DMS153 (cell line): ENCODE measurements around the gene LENG9.
A peak's percentile ranks its signal among the peaks of the same experiment; 100 is the strongest.
"Not testable (repeated sequence)": the region's sequence is repeated elsewhere in the genome, so short reads cannot be mapped to it uniquely, and the experiment has no call there.

Experiments used
- DNase-seq: peaks from one replicate; lab custom pipeline; 2025; lab: John Stamatoyannopoulos, UW

LENG9 gene

GRCh38 chr19:54478677-54479266, 15.2 kb upstream of the LENG9 start:
- no peak for DNase-seq

DNA sequence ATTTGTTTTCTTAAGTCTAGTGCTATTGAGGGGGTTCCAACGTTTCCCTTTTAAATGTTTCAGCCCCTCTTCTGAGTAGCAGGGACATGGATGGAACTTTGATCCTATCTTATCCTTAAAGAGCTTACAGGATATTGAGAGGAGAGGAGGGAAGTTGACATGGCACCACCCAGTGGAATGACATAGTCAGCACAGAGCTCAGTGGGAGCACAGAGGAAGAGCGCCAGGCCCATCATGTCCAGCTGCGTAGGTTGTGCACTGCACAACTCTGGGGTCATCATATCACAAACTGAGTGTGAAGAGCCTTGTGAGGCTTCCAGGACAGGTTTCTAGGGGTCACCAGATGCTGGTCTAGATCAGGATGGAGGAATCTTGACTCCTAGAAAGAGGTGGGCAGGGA, 14.1 kb upstream of the LENG9 start:
- no peak for DNase-seq

- DNase-seq = no peak
Measured at GRCh38 chr19:54475706-54476105, 12.1 kb upstream of the LENG9 start.

DNA sequence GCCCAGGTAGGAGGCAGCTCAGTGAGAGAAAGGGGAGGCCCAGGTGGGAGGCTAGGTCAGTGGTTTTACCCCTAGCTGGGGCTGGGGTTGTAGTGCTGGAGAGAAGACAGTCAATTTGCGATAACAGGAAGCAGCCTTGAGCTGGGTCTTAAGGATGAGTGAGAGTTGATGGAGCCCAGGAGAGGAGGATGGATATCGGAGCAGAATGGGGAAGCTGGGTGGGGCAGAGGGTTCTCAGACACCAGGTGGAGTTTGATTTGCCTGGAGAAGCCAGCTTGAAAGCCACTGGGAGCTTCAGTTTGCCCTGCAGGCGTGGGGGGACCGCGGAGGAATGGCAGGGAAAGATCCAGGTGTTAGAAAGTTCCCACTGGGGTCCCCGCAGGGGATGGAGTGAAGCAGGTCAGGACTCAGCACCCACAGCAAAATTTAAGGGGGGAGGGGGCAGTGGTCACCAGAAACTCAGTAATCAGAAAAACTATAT, 10.4 kb upstream of the LENG9 start:
- DNase-seq = no peak

DNA sequence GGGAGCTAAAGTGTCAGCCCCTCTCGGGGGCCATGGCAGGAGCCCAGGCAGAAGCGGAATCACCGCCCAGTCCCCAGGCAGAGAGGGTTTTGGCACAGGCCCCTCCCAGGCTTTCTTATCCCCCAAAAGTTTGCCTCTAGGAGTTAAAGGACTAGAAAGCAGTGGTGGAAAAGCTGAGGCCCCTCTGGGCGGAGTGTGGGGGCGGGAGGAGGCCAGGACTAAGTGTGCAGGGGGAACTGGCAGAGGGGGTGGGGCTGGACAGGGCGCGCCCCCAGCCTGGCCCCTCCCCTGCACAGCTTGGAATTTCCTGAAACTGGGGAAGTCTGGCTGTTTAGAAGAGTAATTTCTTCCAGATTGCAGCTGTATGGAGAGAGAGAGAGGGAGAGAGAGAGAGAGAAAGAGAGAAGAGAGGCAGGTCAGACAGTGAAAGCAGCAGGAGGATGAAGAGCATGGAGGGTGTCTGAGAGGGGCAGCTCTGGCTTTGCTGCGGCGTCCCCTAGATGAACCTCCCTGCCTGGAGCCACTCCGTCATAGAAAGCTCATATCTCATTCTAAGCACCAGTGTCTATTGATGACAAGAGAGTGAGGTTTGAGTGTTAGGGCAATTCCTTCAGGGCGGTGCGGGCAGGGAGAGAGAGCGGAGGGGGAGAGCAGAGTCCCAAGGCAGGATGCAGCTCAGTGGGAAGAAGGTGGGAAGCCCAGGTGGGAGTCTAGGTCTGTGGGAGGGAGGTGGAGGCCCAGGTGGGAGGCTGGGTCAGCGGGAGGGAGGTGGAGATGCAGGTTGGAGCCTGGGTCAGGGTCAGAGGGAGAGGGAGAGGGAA, 9.7 kb upstream of the LENG9 start, which contains the start of gene CDC42EP5:
CDC42EP5 (minus strand) TSS at position 226 of the 821 bp plus-strand sequence. CDS start 7,749 bp downstream, outside the sequence.
- DNase-seq = peak; percentile 13

DNA sequence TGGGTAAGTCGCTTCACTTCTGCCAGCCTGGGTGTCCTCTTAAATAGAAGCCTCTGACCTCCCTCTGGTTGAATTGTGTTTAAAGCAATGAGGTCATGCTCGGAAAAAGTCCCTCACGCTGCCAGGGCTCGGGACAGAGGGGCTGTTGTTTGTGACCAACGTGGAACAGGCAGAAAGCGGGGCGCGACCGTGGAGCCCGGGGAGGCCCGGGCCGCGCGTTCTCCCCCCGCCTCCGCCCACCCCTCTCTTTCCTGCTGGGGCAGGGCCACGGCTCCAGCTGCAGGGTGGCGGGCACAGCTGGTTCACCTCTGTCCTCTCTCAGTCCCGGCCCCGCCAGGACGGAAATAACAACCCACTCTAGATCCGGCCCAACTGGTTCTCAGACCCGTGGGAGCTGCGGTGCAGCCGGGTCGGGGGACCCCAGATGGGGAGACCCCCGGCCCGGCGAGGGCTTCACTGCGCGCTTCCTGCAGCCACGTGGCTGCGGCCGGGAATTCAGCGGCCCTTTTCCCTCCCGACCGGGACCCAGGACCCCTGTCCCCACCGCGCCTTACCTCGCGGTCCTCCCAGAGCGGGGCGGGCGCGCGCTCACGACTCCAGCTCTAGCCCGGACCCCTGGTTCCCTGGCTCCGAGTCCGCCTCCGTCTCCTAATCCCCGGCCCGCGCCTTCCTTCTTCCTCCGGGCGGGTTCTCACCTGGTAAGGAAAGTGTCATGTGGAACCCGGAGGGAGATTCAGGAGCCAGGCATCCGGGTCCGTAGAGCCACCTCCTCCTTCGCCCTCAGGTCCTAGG, 7.6 kb upstream of the LENG9 start:
- DNase-seq = no peak

- DNase-seq = no peak
Measured at GRCh38 chr19:54470276-54470887, 6.8 kb upstream of the LENG9 start.

DNA sequence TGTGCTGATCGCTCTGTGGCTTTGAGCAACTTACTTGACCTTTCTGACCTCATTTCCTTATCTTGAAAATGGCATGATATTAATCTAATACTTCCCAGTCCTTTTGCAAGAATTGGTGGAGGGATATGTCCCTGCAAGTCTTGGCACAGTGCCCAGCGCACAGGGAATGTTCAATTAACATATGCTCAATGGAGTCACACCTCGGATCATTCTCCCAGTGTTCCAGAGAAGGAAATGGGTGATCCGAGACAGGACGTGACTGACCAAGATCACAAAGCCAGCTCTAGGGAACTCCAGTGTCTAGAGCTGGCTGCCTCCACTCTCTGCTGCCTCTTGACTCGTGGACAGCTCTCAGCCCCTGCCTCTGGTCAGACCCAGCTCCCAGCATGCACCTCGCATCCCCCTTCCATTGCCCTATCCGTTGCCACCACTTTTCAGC, 5.9 kb upstream of the LENG9 start:
- no peak for DNase-seq

- not testable (repeated sequence) for DNase-seq
Measured at GRCh38 chr19:54466110-54466480, 2.5 kb upstream of the LENG9 start.

DNA sequence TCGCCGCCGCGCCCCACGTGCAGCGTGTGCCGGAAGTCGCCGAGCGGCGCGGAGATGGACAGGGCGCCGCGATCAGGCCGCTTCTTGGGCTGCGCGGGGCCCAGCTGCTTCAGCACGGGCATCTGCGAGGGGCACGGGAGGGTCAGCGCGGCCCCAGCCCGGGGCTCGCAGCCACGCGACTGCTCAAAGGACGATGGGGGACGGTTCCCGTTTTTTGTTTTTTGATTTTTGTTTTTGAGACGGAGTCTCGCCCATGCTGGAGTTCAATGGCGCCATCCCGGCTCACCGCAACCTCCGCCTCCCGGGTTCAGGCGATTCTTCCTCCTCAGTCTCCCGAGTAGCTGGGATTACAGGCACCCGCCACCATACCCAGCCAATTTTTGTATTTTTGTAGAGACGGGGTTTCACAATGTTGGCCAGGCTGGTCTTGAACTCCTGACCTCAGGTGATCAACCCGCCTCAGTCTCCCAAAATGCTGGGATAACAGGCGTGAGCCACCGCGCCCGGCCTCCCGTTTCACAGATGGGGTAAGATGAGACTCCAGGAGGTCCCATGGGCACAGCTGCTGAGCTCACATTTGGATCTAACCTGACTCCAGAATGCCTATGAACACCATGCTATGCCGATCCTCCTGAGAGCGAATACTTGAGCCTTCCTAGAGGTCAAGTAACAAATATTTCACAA, 2.0 kb upstream of the LENG9 start:
- DNase-seq = no peak

DNA sequence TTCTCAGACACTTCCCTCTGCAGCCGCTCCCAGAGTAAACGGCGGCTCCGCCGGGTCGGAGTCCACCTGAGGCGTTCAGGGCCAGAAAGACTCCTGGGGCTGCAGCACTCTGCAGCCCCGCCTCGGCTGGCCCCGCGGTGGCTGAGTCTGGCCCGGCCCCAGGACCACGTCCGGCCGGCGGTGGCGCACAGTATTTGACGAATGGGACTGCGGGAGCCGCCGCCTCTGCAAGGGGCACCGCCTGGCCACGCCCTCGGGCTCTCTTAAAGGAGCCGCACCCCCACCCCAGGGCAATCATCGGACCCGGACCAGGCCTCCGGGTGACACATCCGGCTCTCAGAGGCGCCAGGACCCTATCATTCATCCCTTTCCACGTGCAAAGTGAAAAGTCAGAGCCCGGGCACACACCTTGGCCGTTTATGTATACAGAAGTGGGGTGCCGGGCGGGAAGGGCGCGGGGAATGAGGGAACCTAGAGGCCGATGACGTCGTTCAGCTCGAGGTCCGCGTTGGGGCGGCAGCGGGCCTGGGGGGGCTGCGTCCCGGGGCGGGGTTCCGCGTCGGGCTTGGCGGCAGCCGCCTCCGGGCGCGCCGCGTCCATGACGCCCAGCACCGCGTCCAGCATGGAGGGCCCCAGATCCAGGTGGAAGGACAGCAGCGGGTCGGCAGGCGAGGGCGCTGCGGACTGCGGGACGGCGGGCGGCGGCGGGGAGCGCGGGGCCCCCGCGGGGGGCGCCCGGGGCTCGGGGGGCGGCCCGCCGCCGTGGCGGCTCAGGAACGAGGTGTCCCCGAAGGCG, 1.2 kb upstream of the LENG9 start:
- peak; percentile 81 for DNase-seq

- DNase-seq = peak; percentile 100
Measured at GRCh38 chr19:54464044-54464629, 559 bp upstream of the LENG9 start.

GRCh38 chr19:54462655-54463530, 685 bp downstream of the LENG9 start:
- no peak for DNase-seq

DNA sequence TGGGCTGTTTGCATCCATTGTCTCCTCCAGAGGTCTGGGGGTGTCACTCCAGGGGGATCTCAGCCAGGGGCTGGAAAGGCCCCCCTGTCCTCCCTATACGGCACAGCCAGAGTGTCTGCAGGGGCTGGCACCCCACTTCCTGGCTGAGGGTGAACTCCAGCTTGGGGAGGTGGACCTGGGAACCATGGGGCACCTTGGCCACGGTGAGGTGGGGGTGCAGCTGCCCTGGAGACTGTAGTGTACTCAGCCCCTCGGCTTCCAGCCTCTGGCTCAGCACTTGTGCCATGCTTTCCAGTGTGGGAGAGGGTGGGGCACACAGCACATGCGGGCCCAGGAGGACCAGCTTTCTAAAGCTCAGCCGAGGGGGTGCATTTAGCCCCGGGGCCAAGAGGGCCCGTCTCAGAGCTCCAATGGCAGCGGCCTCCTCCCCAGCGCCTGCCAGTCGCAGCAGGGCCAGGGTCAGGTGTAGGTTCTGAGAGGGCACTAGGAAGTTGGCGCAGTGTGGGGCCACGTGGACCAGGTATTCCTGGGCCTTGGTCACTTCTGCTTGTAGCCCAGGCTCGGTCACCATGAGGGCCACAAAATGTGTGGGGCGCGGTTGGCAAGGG, 1.4 kb downstream of the LENG9 start:
- DNase-seq = no peak

GRCh38 chr19:54461613-54462012, 2.0 kb downstream of the LENG9 start:
- no peak for DNase-seq

GRCh38 chr19:54461210-54461609, 2.4 kb downstream of the LENG9 start:
- DNase-seq = no peak

DNA sequence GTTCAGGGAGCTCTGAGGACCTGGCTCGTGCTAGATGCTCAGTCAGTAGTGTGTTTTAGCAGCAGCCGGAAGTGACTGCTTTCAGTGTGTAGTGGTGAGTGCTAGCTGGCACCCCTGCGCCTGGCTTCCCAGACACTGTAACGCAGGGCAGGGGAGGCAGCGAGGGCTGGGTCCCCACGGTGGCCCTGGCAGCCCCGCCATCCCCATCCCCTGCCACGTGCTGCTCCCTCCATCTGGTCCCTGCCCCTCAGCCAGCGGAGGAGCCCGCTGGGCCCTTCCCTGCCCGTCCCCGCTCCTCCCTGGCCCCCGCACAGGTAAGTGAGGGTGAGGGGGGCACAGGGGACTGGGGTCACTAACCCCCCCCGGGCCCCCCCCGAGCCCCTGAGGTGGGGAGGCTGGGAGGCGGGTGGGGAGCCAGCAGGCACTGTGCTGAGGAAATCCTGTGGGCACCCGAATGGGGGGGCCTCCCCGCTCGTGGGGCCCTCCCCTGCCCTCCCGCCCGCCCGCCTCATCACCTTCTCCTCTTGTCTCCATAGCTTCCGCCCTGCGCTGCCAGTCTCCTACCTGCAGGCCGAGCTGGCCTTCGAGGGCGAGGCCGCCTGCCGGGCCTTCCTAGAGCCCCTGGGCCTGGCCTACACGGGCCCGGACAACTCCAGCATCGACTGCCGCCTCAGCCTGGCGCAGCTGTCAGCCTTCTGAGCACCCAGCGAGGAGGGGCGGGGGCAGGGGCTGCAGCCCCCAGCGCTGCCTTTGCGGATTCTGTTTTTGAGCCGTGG, 3.2 kb downstream of the LENG9 start:
- DNase-seq = no peak
